ENCODE results near the gene PDE6H.

PDE6H gene

GRCh38 chr12:15014708-15015107 is 41.9 kb downstream of the PDE6H start:
- H4K20me1 ChIP-seq (ENCODE audit: control insufficient read depth, insufficient read depth, low read depth, low read length) = no peaks in the 10 kb centered on the region
- no peaks in the 10 kb centered on the region; the same call in 1 of the 2 replicates for H3K9me2 ChIP-seq (replicated peaks; ENCODE audit: control insufficient read depth, low read length)
- no peaks in the 10 kb centered on the region for H3F3A ChIP-seq (ENCODE audit: control insufficient read depth, insufficient read depth)
- no peak for TF ChIP-seq EZH2phosphoT487 (IDR thresholded peaks at IDR 0.05; ENCODE audit: borderline replicate concordance, low read length)
- TF ChIP-seq CTCF (IDR thresholded peaks at IDR 0.05; ENCODE audit: low read depth, low read length, poor library complexity, severe bottlenecking) = no peak
- no peak overlapping the region for H3K4me3 ChIP-seq (ENCODE audit: low read length)
- H3K9me3 ChIP-seq (ENCODE audit: control insufficient read depth, insufficient read depth, low read length) = no peaks in the 10 kb centered on the region
- H3K4me2 ChIP-seq (ENCODE audit: low read length) = no peak overlapping the region
- no peaks in the 10 kb centered on the region for H3K79me2 ChIP-seq (ENCODE audit: control insufficient read depth, low read length)
- no peak overlapping the region for H3K27ac ChIP-seq (ENCODE audit: low read depth, low read length)
- H3K36me3 ChIP-seq (ENCODE audit: control insufficient read depth, low read length) = no peaks in the 10 kb centered on the region
- H3K4me1 ChIP-seq (ENCODE audit: control insufficient read depth, low read length) = no peaks in the 10 kb centered on the region
- peaks cover 12% of the 10 kb centered on the region for H3K27me3 ChIP-seq (ENCODE audit: control insufficient read depth, low read length)

GRCh38 chr12:15015121-15015520 is 42.3 kb downstream of the PDE6H start:
- Histone ChIP-seq H3K36me3 (ENCODE audit: control insufficient read depth, low read length) (no peaks in the 10 kb centered on the region), H3F3A (ENCODE audit: control insufficient read depth, insufficient read depth) (no peaks in the 10 kb centered on the region), H3K9me2 (replicated peaks; ENCODE audit: control insufficient read depth, low read length) (no peaks in the 10 kb centered on the region; the same call in 1 of the 2 replicates), H3K4me1 (ENCODE audit: control insufficient read depth, low read length) (no peaks in the 10 kb centered on the region), H4K20me1 (ENCODE audit: control insufficient read depth, insufficient read depth, low read depth, low read length) (no peaks in the 10 kb centered on the region), H3K9me3 (ENCODE audit: control insufficient read depth, insufficient read depth, low read length) (no peaks in the 10 kb centered on the region), H3K79me2 (ENCODE audit: control insufficient read depth, low read length) (no peaks in the 10 kb centered on the region), H3K4me2 (ENCODE audit: low read length) (no peak overlapping the region), H3K4me3 (ENCODE audit: low read length) (no peak overlapping the region), H3K27me3 (ENCODE audit: control insufficient read depth, low read length) (peaks cover 16% of the 10 kb centered on the region), H3K27ac (ENCODE audit: low read depth, low read length) (no peak overlapping the region)
- TF ChIP-seq CTCF (IDR thresholded peaks at IDR 0.05; ENCODE audit: low read depth, low read length, poor library complexity, severe bottlenecking) (no peak), EZH2phosphoT487 (IDR thresholded peaks at IDR 0.05; ENCODE audit: borderline replicate concordance, low read length) (no peak)

DNA sequence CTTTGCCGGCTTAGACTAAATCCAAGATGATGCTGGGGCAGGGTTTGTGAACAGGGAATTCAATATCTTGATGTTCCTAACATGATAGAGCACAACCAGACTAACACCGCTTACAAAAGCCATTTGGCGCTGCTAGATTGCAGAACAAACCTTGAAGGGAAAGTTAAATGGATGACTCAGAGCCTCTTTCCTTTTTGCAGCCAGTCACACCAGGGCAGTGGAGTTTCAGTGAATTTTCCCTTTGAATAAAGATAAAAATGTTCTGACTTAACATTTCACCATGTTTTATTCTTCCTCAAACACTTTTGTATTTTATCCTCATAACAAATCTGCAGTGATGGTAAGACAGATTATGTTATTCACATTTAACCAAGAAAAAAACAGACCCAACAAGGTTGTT is 47.3 kb downstream of the PDE6H start:
- H3K36me3 ChIP-seq (ENCODE audit: control insufficient read depth, low read length) = no peaks in the 10 kb centered on the region
- H3K4me1 ChIP-seq (ENCODE audit: control insufficient read depth, low read length) = no peaks in the 10 kb centered on the region
- H3K4me3 ChIP-seq (ENCODE audit: low read length) = no peak overlapping the region
- no peaks in the 10 kb centered on the region for H3K9me2 ChIP-seq (replicated peaks; ENCODE audit: control insufficient read depth, low read length)
- H3K27me3 ChIP-seq (ENCODE audit: control insufficient read depth, low read length) = peaks cover 23% of the 10 kb centered on the region
- no peaks in the 10 kb centered on the region for H3F3A ChIP-seq (ENCODE audit: control insufficient read depth, insufficient read depth)
- H3K9me3 ChIP-seq (ENCODE audit: control insufficient read depth, insufficient read depth, low read length) = peaks cover 4% of the 10 kb centered on the region; the same call in 1 of the 2 replicates
- H3K27ac ChIP-seq (ENCODE audit: low read depth, low read length) = no peak overlapping the region
- no peak for TF ChIP-seq EZH2phosphoT487 (IDR thresholded peaks at IDR 0.05; ENCODE audit: borderline replicate concordance, low read length)
- no peak for TF ChIP-seq CTCF (IDR thresholded peaks at IDR 0.05; ENCODE audit: low read depth, low read length, poor library complexity, severe bottlenecking)
- H3K4me2 ChIP-seq (ENCODE audit: low read length) = no peak overlapping the region
- no peaks in the 10 kb centered on the region for H4K20me1 ChIP-seq (ENCODE audit: control insufficient read depth, insufficient read depth, low read depth, low read length)
- H3K79me2 ChIP-seq (ENCODE audit: control insufficient read depth, low read length) = no peaks in the 10 kb centered on the region

All from DOHH2 (cell line).